RWPE1 (cell line): ENCODE results near the gene LGI2.
"Not testable (repeated sequence)": the region's sequence is repeated elsewhere in the genome, so short reads cannot be mapped to it uniquely, and the experiment has no call there.

Source experiments
- CTCF ChIA-PET: fragments of 350-600 bp; sonication (Branson Sonifier 250); formaldehyde crosslinking; extraction: SDS; loops from one replicate; lab custom pipeline; 2021; lab: Yijun Ruan, JAX
- POLR2A ChIA-PET: fragments of 400-600 bp; formaldehyde crosslinking; extraction: SDS; loops from one replicate; lab custom pipeline; 2020; ENCODE audit warnings: antibody characterized with exemption; ENCODE audit not compliant: low non-redundant PET; lab: Yijun Ruan, JAX
- DNase-seq: peaks from one replicate; pipeline ENCODE4 v3.0.0; 2012; ENCODE audit warnings: low spot score
- H3K27ac ChIP-seq: fragments of 450-650 bp; 2 replicates; pipeline ENCODE4 v1.5.1; 2017
- CTCF ChIP-seq: fragments of 450-650 bp; conservative IDR thresholded peaks from 2 replicates; pipeline ENCODE4 v1.5.1; 2017; ENCODE audit warnings: low read depth, mild to moderate bottlenecking

LGI2 gene

GRCh38 chr4:25015012-25015411 is 15.7 kb downstream of the LGI2 start:
- no peak for TF ChIP-seq CTCF
- no peak for DNase-seq
- CTCF ChIA-PET = no interaction called here
- H3K27ac ChIP-seq = no peak overlapping the region
- POLR2A ChIA-PET = no interaction called here

GRCh38 chr4:25014662-25014983 is 16.1 kb downstream of the LGI2 start:
- POLR2A ChIA-PET, CTCF ChIA-PET, H3K27ac ChIP-seq, DNase-seq: not testable (repeated sequence)

- H3K27ac ChIP-seq = no peak overlapping the region
- DNase-seq = no peak
- TF ChIP-seq CTCF = no peak
- CTCF ChIA-PET = no interaction called here
- POLR2A ChIA-PET = no interaction called here
Measured at GRCh38 chr4:25013756-25014661, 16.7 kb downstream of the LGI2 start.

GRCh38 chr4:25012655-25013054 is 18.1 kb downstream of the LGI2 start:
- POLR2A ChIA-PET = no interaction called here
- TF ChIP-seq CTCF = no peak
- no peak overlapping the region for H3K27ac ChIP-seq
- CTCF ChIA-PET = no interaction called here
- DNase-seq = no peak

- ChIA-PET POLR2A (no interaction called here), CTCF (no interaction called here)
- H3K27ac ChIP-seq = no peak overlapping the region
- no peak for TF ChIP-seq CTCF
- DNase-seq = no peak
Measured at GRCh38 chr4:25011135-25011866, 19.4 kb downstream of the LGI2 start.

- no peak for DNase-seq
- ChIA-PET POLR2A (no interaction called here), CTCF (no interaction called here)
- no peak for TF ChIP-seq CTCF
- H3K27ac ChIP-seq = no peak overlapping the region
Measured at GRCh38 chr4:25007598-25007997, 23.1 kb downstream of the LGI2 start.

- no peak for TF ChIP-seq CTCF
- no peak overlapping the region for H3K27ac ChIP-seq
- no peak for DNase-seq
- ChIA-PET CTCF (no interaction called here), POLR2A (no interaction called here)
Measured at GRCh38 chr4:25002681-25003080, 28.1 kb downstream of the LGI2 start.
